Activated CD8-positive, alpha-beta memory T cell treated with anti-CD3 and anti-CD28 coated beads, Interleukin-2, amount 50 U/mL, for 24 hours (primary cell): ENCODE results near the gene BACH1.
"Not testable (repeated sequence)": the region's sequence is repeated elsewhere in the genome, so short reads cannot be mapped to it uniquely, and the experiment has no call there.

Source experiments
- DNase-seq: peaks from one replicate; pipeline ENCODE4 v3.0.0-alpha.2; 2020; ENCODE audit errors: extremely low read depth

BACH1 gene

DNA sequence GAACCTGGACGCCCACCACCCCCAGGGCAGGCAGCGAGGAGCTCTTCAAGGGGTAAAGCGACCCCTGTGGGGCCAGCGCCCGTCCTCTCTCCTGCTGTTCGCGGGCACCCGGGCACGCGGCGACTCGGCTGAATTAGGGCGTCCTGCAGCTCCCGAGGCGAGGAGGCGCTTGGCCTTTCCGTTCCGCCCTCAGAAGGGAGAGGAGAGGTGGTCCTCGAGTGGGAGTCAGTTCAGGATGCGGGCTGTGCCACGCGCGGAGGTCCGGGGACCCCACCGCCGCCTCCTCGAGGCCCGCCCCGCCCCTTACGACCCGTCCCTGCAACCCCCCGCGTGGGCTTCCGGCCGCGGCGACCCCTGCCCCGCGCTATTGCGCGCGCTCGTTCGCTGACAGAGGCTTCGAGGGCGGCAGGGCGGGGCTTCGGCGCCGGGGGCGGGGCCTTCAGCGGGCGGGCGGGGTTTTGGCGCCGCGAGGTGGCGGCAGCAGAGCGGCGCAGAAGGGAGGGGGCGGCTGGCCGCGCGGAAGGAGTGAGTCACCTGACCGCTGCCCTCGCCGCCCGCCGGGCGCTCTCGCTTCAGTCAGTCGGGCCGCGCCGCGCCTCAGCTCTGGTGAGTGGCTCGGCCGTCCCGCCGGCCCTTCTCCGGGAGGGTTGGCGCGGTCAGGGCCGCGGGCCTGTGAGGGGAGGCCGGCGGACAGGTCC lies at the start of gene BACH1:
TSS of gene BACH1 (plus strand) at position 575 of the 698 bp plus-strand sequence. CDS start 22,359 bp downstream, outside the sequence.
- DNase-seq, result peak; percentile 60

GRCh38 chr21:29249289-29249688 lies 49.4 kb upstream of the BACH1 start:
- DNase-seq, result not testable (repeated sequence)

- DNase-seq, result no peak
Measured at GRCh38 chr21:29250636-29251035, 48.1 kb upstream of the BACH1 start.

DNA sequence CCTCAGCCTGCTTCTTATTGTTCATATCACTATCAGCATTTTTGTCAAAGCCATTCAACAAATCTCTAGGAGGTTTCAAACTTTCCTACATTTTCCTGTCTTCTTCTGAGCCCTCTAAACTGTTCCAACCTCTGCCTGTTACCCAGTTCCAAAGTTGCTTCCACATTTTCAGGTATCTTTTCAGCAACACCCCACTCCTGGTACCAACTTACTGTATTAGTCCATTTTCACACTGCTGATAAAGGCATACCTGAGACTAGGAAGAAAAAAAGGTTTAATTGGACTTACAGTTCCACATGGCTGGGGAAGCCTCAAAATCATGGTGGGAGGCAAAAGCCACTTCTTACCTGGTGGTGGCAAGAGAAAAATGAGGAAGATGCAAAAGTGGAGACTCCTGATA lies 44.9 kb upstream of the BACH1 start:
- DNase-seq, result not testable (repeated sequence)

DNA sequence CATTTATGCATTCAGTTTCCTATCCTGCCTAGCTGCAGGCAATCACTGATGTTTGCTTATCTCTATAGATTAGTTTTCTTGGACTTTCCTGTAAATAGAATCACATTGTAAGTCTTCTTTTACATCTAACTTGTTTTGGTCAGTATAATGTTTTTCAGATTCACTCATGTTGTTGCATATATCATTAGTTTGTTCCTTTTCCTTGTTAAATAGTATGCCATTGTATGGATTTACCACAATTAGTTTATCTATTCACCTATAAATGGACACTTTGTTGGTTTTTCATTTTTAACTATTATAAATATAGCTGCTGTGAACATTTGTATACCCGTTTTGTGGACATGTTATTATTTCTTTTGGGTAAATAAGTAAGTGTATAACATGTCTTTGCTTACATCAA lies 44.2 kb upstream of the BACH1 start:
- DNase-seq, result no peak

DNA sequence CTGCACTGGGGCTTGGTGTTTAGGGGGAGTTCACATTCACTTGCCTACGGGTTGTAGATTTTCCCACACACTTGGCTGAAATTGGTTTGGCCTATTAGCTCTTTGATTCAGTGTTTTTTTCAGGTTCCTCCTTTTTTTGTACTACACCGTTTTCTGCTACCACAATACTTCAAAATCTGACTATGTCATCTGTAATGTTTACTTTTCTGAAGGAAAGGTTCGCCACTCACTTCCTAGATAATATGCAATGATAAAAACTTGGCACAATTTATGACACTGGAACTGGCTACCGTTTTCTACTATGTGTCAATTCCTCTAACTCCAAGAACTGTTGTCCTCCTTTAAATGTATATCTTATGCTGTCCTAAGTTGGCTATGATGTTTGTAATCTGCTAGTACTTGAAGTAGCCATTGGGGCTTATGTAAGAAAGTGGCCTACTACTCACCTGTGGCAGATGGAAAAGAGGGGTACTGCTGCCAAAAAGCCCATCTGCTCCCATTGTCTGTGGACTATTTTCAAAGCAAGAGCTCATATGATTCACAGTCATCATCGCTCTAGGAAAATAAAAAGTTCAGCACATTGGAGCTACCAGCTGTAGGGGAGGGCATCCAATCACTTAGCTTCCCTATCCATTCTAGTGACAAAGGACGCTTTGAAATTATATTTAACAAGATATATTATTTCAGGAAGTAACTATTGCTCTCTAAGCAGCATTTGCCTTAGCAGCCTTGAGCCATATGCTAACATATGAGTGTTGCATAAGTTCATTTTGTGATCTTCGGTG lies 42.4 kb upstream of the BACH1 start:
- DNase-seq, result no peak

DNA sequence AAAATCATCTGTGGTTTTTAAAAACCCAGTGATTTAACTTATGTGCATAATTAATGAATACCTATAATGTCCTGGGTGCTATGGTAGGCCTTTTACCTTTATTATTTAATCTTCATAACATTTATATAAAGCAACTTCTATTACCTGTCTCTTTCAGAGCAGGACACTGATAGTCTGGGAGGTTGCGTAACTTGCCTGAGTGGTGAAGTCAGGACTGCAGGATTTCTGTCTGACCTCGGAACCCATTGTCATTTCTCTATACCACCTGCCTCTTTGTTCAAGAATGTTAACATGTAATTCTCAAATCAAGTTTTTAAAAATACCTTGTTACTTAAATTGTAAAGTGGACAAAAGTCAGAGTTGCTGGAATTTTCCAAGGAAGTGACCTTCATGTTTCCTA lies 41.0 kb upstream of the BACH1 start:
- DNase-seq, result no peak

GRCh38 chr21:29258626-29259338 lies 39.9 kb upstream of the BACH1 start:
- DNase-seq, result no peak

GRCh38 chr21:29260461-29260860 lies 38.3 kb upstream of the BACH1 start:
- no peak for DNase-seq

DNA sequence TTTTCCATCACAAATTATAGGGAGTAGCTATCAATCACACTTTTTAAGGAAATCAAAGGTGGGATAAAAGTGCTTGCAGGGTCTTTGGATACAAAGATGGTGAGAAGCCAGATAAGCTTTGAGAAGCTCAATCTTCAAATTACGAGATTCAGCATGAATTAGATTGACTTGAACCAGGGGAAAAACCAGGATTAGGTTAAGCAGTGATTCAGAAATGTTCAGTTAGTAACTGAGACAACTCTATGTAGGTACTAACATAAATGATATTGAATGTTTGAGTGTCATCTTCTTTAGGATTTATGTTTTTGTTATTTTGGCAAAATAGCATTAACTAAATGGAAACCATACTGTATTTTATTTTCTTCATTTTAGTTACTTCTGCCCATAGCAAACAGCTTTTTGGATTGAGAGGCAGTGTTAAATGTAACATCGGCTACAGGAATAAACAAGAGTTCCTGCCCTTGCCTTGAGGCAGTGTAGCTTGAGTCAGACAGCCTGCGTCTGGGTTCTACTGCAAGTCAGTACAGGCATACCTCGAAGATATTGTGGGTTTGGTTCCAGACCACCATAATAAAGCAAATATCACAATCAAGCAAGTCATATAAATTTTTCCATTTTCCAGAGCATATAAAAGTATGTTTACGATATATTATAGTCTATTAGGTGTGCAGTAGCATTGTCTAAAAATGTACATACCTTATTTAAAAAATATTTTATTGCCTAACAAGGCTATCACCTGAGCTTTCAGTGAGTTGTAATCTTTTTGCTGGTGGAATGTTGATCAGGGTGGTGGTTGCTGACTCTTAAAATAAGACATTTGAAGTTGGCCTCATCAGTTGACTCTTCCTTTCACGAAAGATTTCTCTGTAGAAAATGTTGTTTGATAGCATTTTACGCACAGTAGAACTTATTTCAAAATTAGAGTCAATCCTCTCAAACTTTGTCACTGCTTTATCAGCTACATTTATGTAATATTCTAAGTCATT lies 36.9 kb upstream of the BACH1 start:
- no peak for DNase-seq

- DNase-seq, result no peak
Measured at GRCh38 chr21:29264721-29265120, 34.0 kb upstream of the BACH1 start.

DNA sequence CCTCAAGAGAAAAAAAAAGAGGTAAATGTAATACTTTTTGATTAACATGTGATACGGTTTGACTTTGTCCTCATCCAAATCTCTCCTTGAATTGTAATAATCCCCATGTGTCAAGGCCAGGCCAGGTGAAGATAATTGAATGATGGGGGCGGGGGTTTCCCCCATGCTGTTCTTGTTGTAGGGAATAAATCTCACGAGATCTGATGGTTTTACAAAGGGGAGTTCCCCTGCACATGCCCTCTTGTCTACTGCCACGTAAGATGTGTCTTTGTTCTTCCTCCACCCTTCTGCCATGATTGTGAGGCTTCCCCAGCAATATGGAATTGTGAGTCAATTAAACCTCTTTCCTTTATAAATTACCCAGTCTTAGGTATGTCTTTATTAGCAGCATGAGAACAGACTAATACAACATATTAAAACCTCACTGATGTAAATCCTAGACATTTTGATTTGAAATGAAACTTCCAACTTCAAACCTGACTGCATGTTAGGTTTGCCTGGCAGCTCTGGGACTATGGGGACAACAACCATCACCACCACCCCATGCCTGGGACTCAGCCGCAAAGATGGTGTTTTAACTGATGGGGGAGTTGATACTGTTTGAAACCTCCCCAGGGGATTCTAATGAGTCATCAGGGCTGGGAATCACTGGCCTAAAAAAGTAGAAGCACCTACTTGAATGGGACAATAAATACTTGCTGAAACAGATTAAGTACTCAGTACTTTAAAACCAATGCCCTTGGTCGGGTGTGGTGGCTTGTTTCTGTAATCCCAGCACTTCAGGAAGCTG lies 32.8 kb upstream of the BACH1 start:
- DNase-seq, result no peak

DNA sequence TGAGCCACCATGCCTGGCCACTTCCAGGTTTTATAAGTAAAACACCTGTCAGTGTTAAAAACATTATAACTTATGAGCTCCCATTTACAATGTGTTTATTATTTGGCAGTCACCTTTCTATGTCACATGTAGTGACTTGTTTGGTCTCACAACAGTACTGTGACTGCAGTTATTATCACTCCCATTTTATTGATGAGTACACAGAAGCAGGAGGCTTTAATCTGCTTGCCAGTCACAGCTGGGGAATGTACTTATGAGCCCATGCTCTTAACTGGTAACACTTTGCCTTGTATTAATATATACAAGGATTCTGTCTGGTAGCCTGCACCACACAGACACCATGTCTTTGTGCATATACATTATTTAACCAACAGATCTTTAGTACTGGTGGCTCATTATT lies 31.1 kb upstream of the BACH1 start:
- DNase-seq, result no peak

GRCh38 chr21:29271927-29272333 lies 26.8 kb upstream of the BACH1 start:
- DNase-seq, result no peak

GRCh38 chr21:29277442-29277841 lies 21.3 kb upstream of the BACH1 start:
- DNase-seq, result no peak

- no peak for DNase-seq
Measured at GRCh38 chr21:29279558-29279957, 19.2 kb upstream of the BACH1 start.

GRCh38 chr21:29281801-29282200 lies 16.9 kb upstream of the BACH1 start:
- not testable (repeated sequence) for DNase-seq

DNA sequence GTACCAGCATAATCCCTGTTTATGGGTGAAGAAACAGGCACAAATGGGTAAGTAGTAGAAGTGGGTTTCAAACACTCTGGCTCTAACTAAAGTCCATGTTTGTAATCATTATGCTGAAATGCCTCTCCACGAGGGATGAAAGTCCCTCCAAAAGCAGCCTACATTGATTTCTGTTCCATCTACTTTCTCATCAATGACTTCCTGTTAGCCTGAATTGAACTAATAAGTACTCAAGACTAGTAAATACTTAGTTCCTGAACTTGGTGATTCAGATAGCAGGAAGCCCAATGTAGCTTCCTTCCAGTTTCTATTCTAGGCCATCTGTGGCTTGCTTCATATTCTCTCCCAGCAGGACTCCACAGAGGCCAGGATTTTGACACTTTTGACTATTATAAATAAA lies 11.3 kb upstream of the BACH1 start:
- no peak for DNase-seq

DNA sequence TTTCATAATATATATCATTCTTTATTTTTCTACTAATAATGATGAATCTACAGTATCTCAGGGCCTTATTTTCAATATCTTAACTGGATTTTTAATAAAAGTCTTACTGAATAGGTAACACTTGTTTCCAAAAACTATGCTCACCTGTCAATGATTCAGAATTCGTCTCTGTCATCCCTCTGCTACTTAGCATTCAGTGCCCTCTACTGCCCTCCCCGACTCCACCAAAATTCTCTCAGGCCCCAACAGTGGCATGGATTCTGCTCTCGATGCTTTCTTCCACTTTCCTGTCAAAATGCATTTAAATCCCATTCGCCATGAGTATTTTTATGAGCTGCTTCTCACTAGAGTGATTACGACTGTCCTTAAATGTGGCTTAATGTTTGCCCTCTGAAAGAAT lies 10.5 kb upstream of the BACH1 start:
- DNase-seq, result no peak

GRCh38 chr21:29289317-29289716 lies 9.4 kb upstream of the BACH1 start:
- no peak for DNase-seq

DNA sequence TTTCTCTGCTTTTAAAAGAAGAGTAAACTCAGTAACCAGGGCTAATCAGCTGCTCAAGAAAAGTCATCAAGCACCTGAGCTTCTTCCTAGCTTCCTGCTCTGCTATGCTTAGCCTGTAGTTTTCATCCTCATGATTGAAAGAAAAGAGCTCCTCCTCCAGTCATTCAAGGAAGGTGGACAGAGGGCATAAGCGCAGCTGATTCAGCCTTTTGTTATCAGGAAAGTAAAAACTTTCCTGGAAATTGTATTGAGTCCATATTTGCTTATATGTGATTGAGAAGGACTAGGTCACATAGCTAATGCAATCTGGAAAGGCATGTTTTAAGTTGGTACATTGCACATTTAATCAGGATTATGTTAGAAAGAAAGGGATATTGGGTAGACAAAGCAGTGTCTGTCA lies 8.5 kb upstream of the BACH1 start:
- no peak for DNase-seq
